IPS-18a (cell line): ENCODE measurements around the gene SNX24.
"Not testable (repeated sequence)": the region's sequence is repeated elsewhere in the genome, so short reads cannot be mapped to it uniquely, and the experiment has no call there.

Experiments used
- H3K27ac ChIP-seq: one replicate; pipeline ENCODE4 v1.5.1; 2013; ENCODE audit warnings: low read length
- H3K27me3 ChIP-seq: one replicate; pipeline ENCODE4 v1.6.1; 2013; ENCODE audit warnings: mild to moderate bottlenecking, low read length; ENCODE audit not compliant: control insufficient read depth, insufficient read depth
- H3K36me3 ChIP-seq: one replicate; pipeline ENCODE4 v1.6.1; 2013; ENCODE audit warnings: low read depth, low read length; ENCODE audit not compliant: control insufficient read depth
- H3K4me1 ChIP-seq: one replicate; pipeline ENCODE4 v1.6.1; 2013; ENCODE audit warnings: low read depth, low read length; ENCODE audit not compliant: control insufficient read depth
- H3K4me3 ChIP-seq: one replicate; pipeline ENCODE4 v1.5.1; 2013; ENCODE audit warnings: low read length
- H3K9ac ChIP-seq: one replicate; pipeline ENCODE4 v1.6.1; 2013; ENCODE audit warnings: mild to moderate bottlenecking, low read length, moderate library complexity
- H3K9me3 ChIP-seq: one replicate; pipeline ENCODE4 v1.6.1; 2013; ENCODE audit warnings: low read depth, low read length; ENCODE audit not compliant: control insufficient read depth

Gene SNX24

DNA sequence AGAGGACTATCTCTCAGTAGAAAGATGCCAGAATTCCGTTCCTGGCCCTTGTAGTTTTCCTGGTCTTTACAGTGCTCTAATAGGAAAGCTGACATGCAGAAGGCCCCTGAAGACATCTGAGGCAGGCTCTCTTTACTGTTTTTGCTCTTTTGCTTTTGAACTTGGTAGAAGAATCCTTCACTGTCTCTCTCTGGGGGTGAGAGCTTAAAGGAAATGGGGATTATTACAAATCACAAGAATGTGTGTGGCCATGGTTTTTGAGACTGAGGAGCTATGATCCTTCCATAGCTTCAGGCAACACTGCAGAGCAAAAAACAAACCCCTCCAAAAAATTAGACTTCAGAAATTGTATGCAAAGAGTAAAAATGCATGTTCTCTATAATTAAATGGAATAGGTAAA lies 102.0 kb downstream of the SNX24 start:
- Histone ChIP-seq H3K27ac (no peak overlapping the region), H3K27me3 (no peaks in the 10 kb centered on the region), H3K4me1 (peaks cover 4% of the 10 kb centered on the region), H3K4me3 (no peak overlapping the region), H3K36me3 (no peaks in the 10 kb centered on the region), H3K9ac (no peak overlapping the region), H3K9me3 (no peaks in the 10 kb centered on the region)

DNA sequence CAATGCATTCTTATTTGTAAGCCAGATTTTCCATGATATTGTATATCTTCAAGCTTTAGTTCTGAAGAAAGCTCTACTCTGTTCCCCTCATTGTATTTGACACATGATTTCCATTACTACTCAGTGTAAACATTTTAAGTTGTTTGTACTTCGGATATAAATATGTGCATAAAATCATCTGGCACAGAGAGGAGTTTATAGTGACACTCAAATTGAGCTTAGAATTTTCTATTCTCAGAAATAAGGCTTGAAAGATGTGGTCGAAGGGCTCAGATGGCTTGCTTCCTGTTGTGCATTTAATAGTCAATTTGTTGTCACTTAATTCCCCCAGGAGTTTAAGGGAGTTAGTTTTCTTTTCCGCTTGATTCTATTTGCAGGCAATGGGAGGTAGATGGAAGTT lies 102.4 kb downstream of the SNX24 start:
- Histone ChIP-seq H3K4me3 (no peak overlapping the region), H3K9ac (no peak overlapping the region), H3K36me3 (no peaks in the 10 kb centered on the region), H3K27me3 (no peaks in the 10 kb centered on the region), H3K27ac (no peak overlapping the region), H3K4me1 (peaks cover 4% of the 10 kb centered on the region), H3K9me3 (no peaks in the 10 kb centered on the region)

DNA sequence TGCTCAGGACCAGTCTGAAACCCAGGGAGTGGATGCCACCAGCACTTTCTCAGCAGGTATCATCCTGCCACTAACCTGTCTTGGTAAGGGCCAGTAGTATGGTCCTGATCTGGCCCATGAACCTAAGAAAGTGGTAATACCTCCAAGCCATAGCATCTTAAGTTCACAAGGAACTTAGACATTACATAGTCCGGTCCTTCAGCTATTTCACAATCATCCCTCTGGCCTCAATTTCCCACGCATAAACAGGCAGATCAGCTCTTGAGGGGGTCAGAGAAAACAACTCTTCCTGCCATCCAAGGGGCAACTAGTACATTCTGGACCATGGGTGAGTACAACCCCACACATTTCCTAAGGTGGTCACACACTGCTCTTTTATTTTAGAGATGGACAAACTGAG lies 102.9 kb downstream of the SNX24 start:
- Histone ChIP-seq H3K9me3 (no peaks in the 10 kb centered on the region), H3K27me3 (no peaks in the 10 kb centered on the region)

GRCh38 chr5:122951658-122952057 lies 106.2 kb downstream of the SNX24 start:
- no peaks in the 10 kb centered on the region for H3K36me3 ChIP-seq
- H3K27ac ChIP-seq: no peak overlapping the region
- H3K9me3 ChIP-seq: no peaks in the 10 kb centered on the region
- H3K4me1 ChIP-seq: no peaks in the 10 kb centered on the region
- H3K4me3 ChIP-seq: no peak overlapping the region
- H3K9ac ChIP-seq: no peak overlapping the region
- no peaks in the 10 kb centered on the region for H3K27me3 ChIP-seq

More for the DNA sequence above, 102.9 kb downstream of the SNX24 start:
- Histone ChIP-seq H3K36me3 (no peaks in the 10 kb centered on the region), H3K4me3 (no peak overlapping the region), H3K27ac (no peak overlapping the region), H3K4me1 (no peaks in the 10 kb centered on the region), H3K9ac (no peak overlapping the region)

GRCh38 chr5:122954719-122955118 lies 109.3 kb downstream of the SNX24 start:
- Histone ChIP-seq H3K9ac (no peak overlapping the region), H3K4me1 (peaks cover 4% of the 10 kb centered on the region), H3K27me3 (no peaks in the 10 kb centered on the region), H3K9me3 (peaks cover 7% of the 10 kb centered on the region), H3K4me3 (no peak overlapping the region), H3K27ac (no peak overlapping the region), H3K36me3 (no peaks in the 10 kb centered on the region)

DNA sequence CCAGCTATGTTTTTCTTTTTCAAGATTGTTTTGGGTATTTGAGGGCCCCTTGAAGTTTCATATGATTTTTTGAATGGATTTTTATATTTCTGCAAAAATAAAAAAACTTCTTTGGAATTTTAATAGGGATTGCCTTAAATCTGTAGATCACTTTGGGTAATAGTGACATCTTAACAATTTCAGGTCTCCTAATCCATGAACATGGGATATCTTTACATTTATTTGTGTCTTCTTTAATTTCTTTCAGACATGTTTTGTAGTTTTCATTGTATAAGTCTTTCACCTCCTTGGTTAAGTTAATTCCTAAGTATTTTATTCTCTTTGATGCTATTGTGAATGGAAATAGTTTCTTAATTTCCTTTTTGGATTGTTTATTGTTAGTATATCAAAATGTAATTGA lies 112.0 kb downstream of the SNX24 start:
- no peak overlapping the region for H3K4me3 ChIP-seq
- H3K9ac ChIP-seq: no peak overlapping the region
- peaks cover 31% of the 10 kb centered on the region for H3K4me1 ChIP-seq
- no peaks in the 10 kb centered on the region for H3K36me3 ChIP-seq
- H3K27ac ChIP-seq: no peak overlapping the region
- H3K27me3 ChIP-seq: no peaks in the 10 kb centered on the region
- H3K9me3 ChIP-seq: peaks cover 7% of the 10 kb centered on the region

GRCh38 chr5:122959740-122960445 lies 114.5 kb downstream of the SNX24 start:
- Histone ChIP-seq H3K36me3 (no peaks in the 10 kb centered on the region), H3K4me1 (peaks cover 32% of the 10 kb centered on the region), H3K9ac (no peak overlapping the region), H3K4me3 (peak overlapping the region; percentile 2), H3K9me3 (peaks cover 7% of the 10 kb centered on the region), H3K27ac (no peak overlapping the region), H3K27me3 (no peaks in the 10 kb centered on the region)

GRCh38 chr5:122963305-122963704 lies 117.9 kb downstream of the SNX24 start:
- no peaks in the 10 kb centered on the region for H3K27me3 ChIP-seq

DNA sequence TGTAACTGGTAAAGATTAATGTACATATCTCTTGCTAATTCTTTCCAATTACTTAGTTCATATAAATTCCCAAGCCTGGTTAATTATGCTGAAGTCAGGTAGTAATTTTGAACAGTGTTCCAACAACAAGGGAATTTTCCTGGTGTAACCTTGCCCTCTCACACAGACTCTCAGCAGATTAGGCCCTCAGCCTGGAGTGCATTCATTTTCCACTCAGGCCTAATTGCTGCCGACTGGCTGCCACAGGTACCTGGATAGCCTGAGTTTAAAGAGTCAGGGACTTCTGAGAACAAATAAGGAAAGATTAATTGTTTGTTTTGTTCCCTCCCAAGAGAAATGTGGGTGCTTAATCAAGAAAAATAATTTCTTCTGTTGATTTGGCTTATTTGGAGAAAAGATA lies 119.7 kb downstream of the SNX24 start:
- Histone ChIP-seq H3K36me3 (no peaks in the 10 kb centered on the region), H3K4me1 (peaks cover 25% of the 10 kb centered on the region), H3K27me3 (no peaks in the 10 kb centered on the region), H3K9me3 (no peaks in the 10 kb centered on the region), H3K4me3 (no peak overlapping the region), H3K9ac (no peak overlapping the region), H3K27ac (no peak overlapping the region)

More at GRCh38 chr5:122963305-122963704, 117.9 kb downstream of the SNX24 start:
- Histone ChIP-seq H3K4me1 (peaks cover 32% of the 10 kb centered on the region), H3K9me3 (no peaks in the 10 kb centered on the region), H3K36me3 (no peaks in the 10 kb centered on the region), H3K27ac (no peak overlapping the region), H3K4me3 (no peak overlapping the region), H3K9ac (no peak overlapping the region)

GRCh38 chr5:122967085-122967484 lies 121.7 kb downstream of the SNX24 start:
- Histone ChIP-seq H3K9me3 (no peaks in the 10 kb centered on the region), H3K36me3 (no peaks in the 10 kb centered on the region), H3K4me3 (no peak overlapping the region), H3K9ac (no peak overlapping the region), H3K27ac (no peak overlapping the region), H3K27me3 (no peaks in the 10 kb centered on the region), H3K4me1 (peaks cover 5% of the 10 kb centered on the region)

GRCh38 chr5:122967625-122968024 lies 122.2 kb downstream of the SNX24 start:
- no peak overlapping the region for H3K4me3 ChIP-seq
- H3K9me3 ChIP-seq: no peaks in the 10 kb centered on the region
- no peaks in the 10 kb centered on the region for H3K27me3 ChIP-seq
- no peaks in the 10 kb centered on the region for H3K4me1 ChIP-seq
- no peak overlapping the region for H3K27ac ChIP-seq
- no peaks in the 10 kb centered on the region for H3K36me3 ChIP-seq
- no peak overlapping the region for H3K9ac ChIP-seq

DNA sequence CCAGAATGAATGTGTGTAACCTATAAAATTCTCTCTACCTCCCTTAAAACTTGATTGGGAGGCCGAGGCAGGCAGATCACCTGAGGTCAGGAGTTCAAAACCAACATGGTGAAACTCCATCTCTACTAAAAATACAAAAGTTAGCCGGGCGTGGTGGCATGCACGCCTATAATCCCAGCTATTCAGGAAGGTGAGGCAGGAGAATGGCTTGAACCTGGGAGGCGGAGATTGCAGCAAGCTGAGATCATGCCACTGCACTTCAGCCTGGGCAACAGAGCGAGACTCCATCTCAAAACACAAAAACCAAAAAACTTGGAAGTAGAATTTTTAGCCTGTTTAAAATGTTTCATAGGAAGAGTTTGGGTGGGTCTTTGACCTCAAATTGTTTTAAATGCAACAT lies 122.6 kb downstream of the SNX24 start:
- not testable (repeated sequence) for H3K9me3 ChIP-seq, H3K4me1 ChIP-seq, H3K9ac ChIP-seq, H3K36me3 ChIP-seq, H3K27ac ChIP-seq, H3K4me3 ChIP-seq, H3K27me3 ChIP-seq
